B cell (primary cell): Measurements from ENCODE around the gene CCDC17. TPM values are rescaled to one million over a fixed set of nuclear protein-coding genes. Genes with fewer than 3 reads are reported as not detected.

Source experiments
- ATAC-seq: fragments of 200-7000 bp; cut with Tn5 transposase; one replicate; pipeline ENCODE4 v1.10.0; 2021; ENCODE audit warnings: low read depth, mild to moderate bottlenecking, moderate number of reproducible peaks, moderate library complexity
- CTCF ChIA-PET: fragments of 350-600 bp; sonication (Branson Sonifier 250); formaldehyde crosslinking; loops from one replicate; lab custom pipeline; 2021; ENCODE audit warnings: antibody characterized with exemption, inconsistent platforms; lab: Charles Lee
- POLR2A ChIA-PET: fragments of 350-600 bp; sonication (Branson Sonifier 250); formaldehyde crosslinking; loops from one replicate; lab custom pipeline; 2021; ENCODE audit warnings: antibody characterized with exemption; lab: Charles Lee
- DNase-seq: peaks from one replicate; pipeline ENCODE4 v3.0.0; 2013
- H2AFZ ChIP-seq: 2 replicates; pipeline ENCODE4 v1.6.1; 2012; ENCODE audit warnings: mild to moderate bottlenecking, low read depth, low read length; ENCODE audit not compliant: insufficient read depth, poor library complexity, severe bottlenecking
- H3K27ac ChIP-seq, 2 donors: 1 replicate in 1 of 2; 2 replicates in 1 of 2; pipeline ENCODE4 v1.5.1; 2012 to 2013; ENCODE audit warnings: low read length in 2 of 2, mild to moderate bottlenecking in 2 of 2, moderate library complexity in 1 of 2
- H3K27me3 ChIP-seq, 4 experiments: fragments of 200-600 bp in 1 of 4; sonication (generic) in 1 of 4; replicated peaks in 1 of 4; 1 replicate in 2 of 4; 2 replicates in 2 of 4; pipeline versions ENCODE4 v1.6.1 to v1.7.0; 2013 to 2016; ENCODE audit warnings: low read length in 3 of 4, mild to moderate bottlenecking in 2 of 4, mixed read lengths in 1 of 4, moderate library complexity in 1 of 4; ENCODE audit not compliant: insufficient read depth in 4 of 4, control insufficient read depth in 3 of 4; ENCODE audit errors: control extremely low read depth in 1 of 4
- H3K36me3 ChIP-seq, 2 experiments: replicated peaks in 1 of 2; 1 replicate in 1 of 2; 2 replicates in 1 of 2; pipeline versions ENCODE4 v1.6.1 to v1.7.1; 2013; ENCODE audit warnings: low read length in 1 of 2; ENCODE audit not compliant: insufficient read depth in 2 of 2, control insufficient read depth in 1 of 2; ENCODE audit errors: control extremely low read depth in 1 of 2, extremely low read depth in 1 of 2
- H3K4me1 ChIP-seq, 2 donors: fragments of 200-600 bp in 1 of 2; sonication (generic) in 1 of 2; 1 replicate in 1 of 2; 2 replicates in 1 of 2; pipeline versions ENCODE4 v1.5.1 to v1.6.1; 2013 to 2017; ENCODE audit warnings: low read length in 2 of 2; ENCODE audit not compliant: control insufficient read depth in 2 of 2, insufficient read depth in 2 of 2
- H3K4me2 ChIP-seq: replicated peaks from 2 replicates; pipeline ENCODE3; 2012; ENCODE audit warnings: mild to moderate bottlenecking, low read depth, low read length; ENCODE audit not compliant: poor library complexity, severe bottlenecking
- H3K4me3 ChIP-seq, 5 experiments: fragments of 200-600 bp in 1 of 5; sonication (generic) in 1 of 5; 1 replicate in 3 of 5; 2 replicates in 2 of 5; pipeline versions ENCODE4 v1.5.1 to v1.7.0; 2011 to 2016; ENCODE audit warnings: low read length in 4 of 5, mild to moderate bottlenecking in 4 of 5, low read depth in 2 of 5, control low read depth in 1 of 5, moderate library complexity in 1 of 5; ENCODE audit not compliant: insufficient read depth in 1 of 5; ENCODE audit errors: control extremely low read depth in 1 of 5, extremely low read depth in 1 of 5
- H3K79me2 ChIP-seq: fragments of 200-600 bp; sonication (generic); one replicate; pipeline ENCODE4 v1.6.0; 2016; ENCODE audit warnings: low read length; ENCODE audit not compliant: control insufficient read depth, insufficient read depth
- H3K9ac ChIP-seq: fragments of 200-600 bp; sonication (generic); 2 replicates; pipeline ENCODE4 v1.6.1; 2017; ENCODE audit warnings: mild to moderate bottlenecking, low read length, moderate library complexity
- H3K9me3 ChIP-seq, 3 donors: one replicate each; pipeline versions ENCODE4 v1.6.1 to v1.7.1; 2013; ENCODE audit warnings: low read length in 2 of 3; ENCODE audit not compliant: control insufficient read depth in 2 of 3, insufficient read depth in 1 of 3; ENCODE audit errors: control extremely low read depth in 1 of 3
- H4K20me1 ChIP-seq: 2 replicates; pipeline ENCODE4 v1.6.0; 2012; ENCODE audit warnings: mild to moderate bottlenecking, low read length; ENCODE audit not compliant: insufficient read depth, control insufficient read depth, poor library complexity, severe bottlenecking
- H3K27ac Mint-ChIP-seq: one replicate; pipeline ENCODE4 v1.8.0; 2021; ENCODE audit warnings: mixed read lengths
- H3K27me3 Mint-ChIP-seq: one replicate; pipeline ENCODE4 v1.8.0; 2021; ENCODE audit warnings: mixed read lengths
- H3K4me1 Mint-ChIP-seq: one replicate; pipeline ENCODE4 v1.8.0; 2021; ENCODE audit warnings: mixed read lengths
- H3K4me3 Mint-ChIP-seq: one replicate; pipeline ENCODE4 v1.8.0; 2021; ENCODE audit warnings: mixed read lengths
- H3K9me3 Mint-ChIP-seq: one replicate; pipeline ENCODE4 v1.8.0; 2022; ENCODE audit warnings: mixed read lengths; ENCODE audit not compliant: insufficient read depth
- CTCF ChIP-seq: fragments of 200-600 bp; IDR thresholded peaks from one replicate; pipeline ENCODE4 v1.8.0; 2022; ENCODE audit warnings: antibody characterized with exemption, mild to moderate bottlenecking
- EZH2 ChIP-seq: IDR thresholded peaks from 2 replicates; pipeline ENCODE4 v1.6.1; 2012; ENCODE audit warnings: borderline replicate concordance, low read depth, mild to moderate bottlenecking, moderate library complexity, low read length; ENCODE audit not compliant: insufficient read depth, poor library complexity, severe bottlenecking
- WGBS: methylation state at CpG from one replicate; pipeline ENCODE4 v1.1.5; 2013; ENCODE audit warnings: missing lambda C conversion rate; ENCODE audit not compliant: insufficient coverage; 5-methylcytosine and 5-hydroxymethylcytosine counted together
- intact Hi-C: fragments of 100-400 bp; cut with micrococcal nuclease; formaldehyde crosslinking; loops from one replicate; pipeline ENCODE4 v1.10.0; 2022
- polyA plus RNA-seq: library from polyadenylated mRNA; depleted of rRNA; stranded (reverse); fragments of >200 nt; gene quantifications from 2 replicates; pipeline ENCODE4 v1.2.3, GENCODE V29; 2012
- total RNA-seq, 2 donors: library from RNA; stranded (reverse); fragments of 120-200 nt in 1 of 2; gene quantifications; 1 replicate in 1 of 2; 2 replicates in 1 of 2; pipeline versions ENCODE4 v1.2.3 to v1.2.4, GENCODE V29; 2013 to 2022

Gene CCDC17
- total and polyA plus RNA-seq, 2 donors (not counting 1 experiment from before 2014, with no cell fraction given), result 2.9 to 8.2 TPM

GRCh38 chr1:45585110-45585426, 38.8 kb downstream of the CCDC17 start:
- peaks cover 58% of the 10 kb centered on the region for H3K79me2 ChIP-seq
- Mint-ChIP-seq H3K4me3 (peak overlapping the region; percentile 99), H3K27me3 (no peaks in the 10 kb centered on the region), H3K27ac (peak overlapping the region; percentile 91), H3K9me3 (no peaks in the 10 kb centered on the region), H3K4me1 (peaks cover 50% of the 10 kb centered on the region)
- H3K4me2 ChIP-seq, result peak overlapping the region; percentile 89
- intact Hi-C loops, result no loop called here
- H3K9ac ChIP-seq, result peak overlapping the region; percentile 92
- no peaks in the 10 kb centered on the region for H3K36me3 ChIP-seq
- H2AFZ ChIP-seq, result no peak overlapping the region
- TF ChIP-seq EZH2 (no peak), CTCF (no peak)
- peak overlapping the region; percentile 80 to 82 for H3K27ac ChIP-seq
- POLR2A ChIA-PET, result interaction anchor here (0.6 to 4.1 kb wide), 6 partner anchors 24 to 718 kb away, joined by 4 to 31 read pairs (median 6); partner anchors contain the start of genes LRRC41, MUTYH, PRDX1 and TOE1
- 0% methylated on average over 1 of the region's 5 CpGs for WGBS
- ATAC-seq (no peak), DNase-seq (no peak)
- CTCF ChIA-PET, result interaction anchor here (0.6 to 1.3 kb wide), 5 partner anchors 14 to 354 kb away, joined by 3 to 4 read pairs (median 3); no protein-coding TSS in a partner anchor
- peak overlapping the region; percentile 82 to 100 (median 95) for H3K4me3 ChIP-seq
- H3K27me3 ChIP-seq, result no peaks in the 10 kb centered on the region
- H3K9me3 ChIP-seq, result peaks cover 0 to 10% (median 0%) of the 10 kb centered on the region in 3 donors
- H4K20me1 ChIP-seq, result peaks cover 50% of the 10 kb centered on the region
- H3K4me1 ChIP-seq, result peaks cover 42 to 58% of the 10 kb centered on the region in 2 donors
